Measurements from ENCODE around the gene NCKAP5L.

- TF ChIP-seq REST (IDR thresholded peaks at IDR 0.05; ENCODE audit: borderline replicate concordance) (no peak), REST (CRISPR knock-in tag; IDR thresholded peaks at IDR 0.05; ENCODE audit: low read depth) (no peak), JUND (IDR thresholded peaks at IDR 0.05; ENCODE audit: borderline replicate concordance, low read depth, low read length) (no peak), JUND (tag; IDR thresholded peaks at IDR 0.05; ENCODE audit: borderline replicate concordance, low read depth, low read length) (no peak), ZNF586 (CRISPR knock-in tag; conservative IDR thresholded peaks at IDR 0.05) (no peak), GATAD2B (IDR thresholded peaks at IDR 0.05; ENCODE audit: borderline replicate concordance) (no peak), CHD2 (IDR thresholded peaks at IDR 0.05; ENCODE audit: low read depth, low read length) (no peak), MEIS2 (IDR thresholded peaks at IDR 0.05; ENCODE audit: partially characterized antibody) (no peak), ZNF778 (CRISPR knock-in tag; IDR thresholded peaks at IDR 0.05) (no peak), BCLAF1 (IDR thresholded peaks at IDR 0.05; ENCODE audit: borderline replicate concordance in 1 of 2, control insufficient read depth in 1 of 2, low read depth in 2 of 2, low read length in 1 of 2) (no peak), CTCF (IDR thresholded peaks at IDR 0.05 in 2 of 3, conservative IDR thresholded peaks at IDR 0.05 in 1 of 3; ENCODE audit: insufficient read depth in 2 of 3, low read depth in 1 of 3, low read length in 3 of 3) (no peak), ZNF224 (CRISPR knock-in tag; IDR thresholded peaks at IDR 0.05) (no peak), POLR2A (conservative IDR thresholded peaks at IDR 0.05) (no peak), CEBPZ (IDR thresholded peaks at IDR 0.05; ENCODE audit: borderline replicate concordance, low read depth, low read length) (no peak)
Measured at GRCh38 chr12:49875115-49875720, 47.0 kb upstream of the NCKAP5L start.

Data from K562 (cell line).